H1 (cell line): ENCODE measurements around the gene CAMKMT. TPM values are rescaled to one million over a fixed set of nuclear protein-coding genes. Genes with fewer than 3 reads are reported as not detected.

ENCODE experiments used
- CTBP2 ChIP-seq: IDR thresholded peaks from 2 replicates; pipeline ENCODE4 v1.7.0; 2011; ENCODE audit warnings: borderline replicate concordance, mild to moderate bottlenecking, moderate library complexity, mixed read lengths, low read length; ENCODE audit not compliant: insufficient read depth, insufficient read length
- PHF8 ChIP-seq: fragments of 200-600 bp; sonication (generic); conservative IDR thresholded peaks from 2 replicates; pipeline ENCODE4 v1.7.1; 2012; ENCODE audit warnings: low read depth, mild to moderate bottlenecking, inconsistent platforms, low read length, moderate library complexity
- polyA plus RNA-seq, 7 experiments: library from polyadenylated mRNA; depleted of rRNA in 3 of 7; stranded (reverse) in 5 of 7; unstranded in 2 of 7; fragments of >200 nt in 5 of 7; fragments of 200-250 nt in 2 of 7; gene quantifications; 1 replicate in 5 of 7; 2 replicates in 1 of 7; 4 replicates in 1 of 7; pipeline versions ENCODE4 v1.2.1 to v1.2.3, GENCODE V29; 2011 to 2013; ENCODE audit warnings: missing spikeins in 2 of 7, mixed read lengths in 2 of 7
- total RNA-seq: library from RNA; stranded (reverse); fragmentation: NEBNext Ultra II Directional; extraction: Animal tissue kit (Norgen Biotek cat#: 25700); gene quantifications from 2 replicates; pipeline ENCODE4 v1.2.1, GENCODE V29; 2021
- TF ChIP-seq, protein P1 (sequence below): IDR thresholded peaks from 2 replicates; pipeline ENCODE4 v1.6.1; 2012; ENCODE audit warnings: inconsistent platforms

The CAMKMT gene
- total and polyA plus RNA-seq, 2 of the 8 experiments (the other 6 are each of a cell fraction or from before 2014, with no cell fraction given) = 14.7 to 22.4 TPM

- TF ChIP-seq, protein P1, sequence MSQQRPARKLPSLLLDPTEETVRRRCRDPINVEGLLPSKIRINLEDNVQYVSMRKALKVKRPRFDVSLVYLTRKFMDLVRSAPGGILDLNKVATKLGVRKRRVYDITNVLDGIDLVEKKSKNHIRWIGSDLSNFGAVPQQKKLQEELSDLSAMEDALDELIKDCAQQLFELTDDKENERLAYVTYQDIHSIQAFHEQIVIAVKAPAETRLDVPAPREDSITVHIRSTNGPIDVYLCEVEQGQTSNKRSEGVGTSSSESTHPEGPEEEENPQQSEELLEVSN = no peak
- TF ChIP-seq CTBP2 = no peak
- no peak for TF ChIP-seq PHF8
- TF ChIP-seq, all 59 proteins: peak for 0
Observed at GRCh38 chr2:44680983-44681531, 319.3 kb downstream of the CAMKMT start (continued).
